HCT116 (cell line): ENCODE data around the gene TBCD.

Experiments
- CTCF ChIP-seq, 3 experiments: fragments of 200-600 bp in 1 of 3; sonication (generic) in 1 of 3; IDR thresholded peaks in 2 of 3; conservative IDR thresholded peaks in 1 of 3; 2 replicates each; pipeline ENCODE4 v1.5.1; 2012 to 2017; ENCODE audit warnings: low read depth in 2 of 3, low read length in 2 of 3, antibody characterized with exemption in 1 of 3, borderline replicate concordance in 1 of 3, control low read depth in 1 of 3, mild to moderate bottlenecking in 1 of 3, mixed read lengths in 1 of 3, mixed run types in 1 of 3, moderate library complexity in 1 of 3; ENCODE audit not compliant: insufficient read depth in 1 of 3
- EZH2 ChIP-seq: fragments of 200-600 bp; sonication (generic); IDR thresholded peaks from 2 replicates; pipeline ENCODE4 v1.6.1; 2017; ENCODE audit warnings: antibody characterized with exemption, mixed run types
- EZH2phosphoT487 ChIP-seq: fragments of 200-600 bp; IDR thresholded peaks from 2 replicates; pipeline ENCODE4 v1.6.1; 2018; ENCODE audit warnings: antibody characterized with exemption, borderline replicate concordance
- POLR2A ChIP-seq: IDR thresholded peaks from 2 replicates; pipeline ENCODE4 v1.7.0; 2011; ENCODE audit warnings: borderline replicate concordance; ENCODE audit not compliant: insufficient read depth, insufficient read length; ENCODE audit errors: extremely low read depth
- POLR2AphosphoS5 ChIP-seq: IDR thresholded peaks from 2 replicates; pipeline ENCODE4 v1.6.1; 2011; ENCODE audit warnings: mild to moderate bottlenecking, low read depth, low read length, moderate library complexity
- SIN3A ChIP-seq: IDR thresholded peaks from 2 replicates; pipeline ENCODE4 v1.6.1; 2012; ENCODE audit warnings: low read depth
- TCF7L2 ChIP-seq: IDR thresholded peaks from 2 replicates; pipeline ENCODE4 v1.7.0; 2011; ENCODE audit warnings: borderline replicate concordance, inconsistent platforms; ENCODE audit not compliant: insufficient read depth, insufficient read length; ENCODE audit errors: extremely low read depth
- YY1 ChIP-seq: IDR thresholded peaks from 2 replicates; pipeline ENCODE4 v1.6.1; 2011; ENCODE audit warnings: low read length, low read depth, moderate library complexity, mild to moderate bottlenecking; ENCODE audit not compliant: insufficient replicate concordance; ENCODE audit errors: extremely low read depth
- ZNF274 ChIP-seq: fragments of 200-500 bp; sonication (Bioruptor generic); IDR thresholded peaks from 2 replicates; pipeline ENCODE4 v1.6.1; 2014; ENCODE audit warnings: mild to moderate bottlenecking, low read depth, low read length, inconsistent platforms
- TF ChIP-seq, protein P1 (sequence below): IDR thresholded peaks from 2 replicates; pipeline ENCODE4 v1.6.1; 2012; ENCODE audit warnings: low read depth

DNA sequence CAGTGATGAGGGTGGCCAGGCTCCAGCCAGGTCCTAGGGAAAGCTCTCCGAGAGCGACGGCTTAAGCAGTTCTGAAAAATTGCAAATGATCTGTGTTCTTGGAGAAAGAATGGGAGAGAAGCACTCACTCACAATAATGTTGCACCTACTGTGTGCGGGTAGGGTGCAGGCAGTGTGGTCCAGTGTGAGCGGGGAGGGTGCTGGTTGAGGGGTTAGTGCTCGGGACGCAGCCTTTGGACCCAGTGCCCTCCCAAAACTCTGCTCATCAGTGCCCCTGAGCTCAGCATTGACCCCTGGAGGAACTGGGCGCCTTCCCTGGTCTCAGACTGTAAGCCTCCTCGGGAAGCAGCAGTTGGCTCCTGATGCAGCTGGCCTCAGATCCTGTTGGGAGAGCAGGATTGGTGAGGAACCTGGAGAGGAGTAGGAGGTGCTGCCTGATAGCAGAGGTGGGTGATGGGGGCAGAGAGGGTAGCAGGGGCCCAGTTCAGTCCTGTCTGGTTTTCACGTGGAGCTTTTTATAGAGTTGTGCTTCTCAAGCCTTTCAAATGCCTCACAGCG lies 111.6 kb downstream of the TBCD start:
- TF ChIP-seq, protein P1, sequence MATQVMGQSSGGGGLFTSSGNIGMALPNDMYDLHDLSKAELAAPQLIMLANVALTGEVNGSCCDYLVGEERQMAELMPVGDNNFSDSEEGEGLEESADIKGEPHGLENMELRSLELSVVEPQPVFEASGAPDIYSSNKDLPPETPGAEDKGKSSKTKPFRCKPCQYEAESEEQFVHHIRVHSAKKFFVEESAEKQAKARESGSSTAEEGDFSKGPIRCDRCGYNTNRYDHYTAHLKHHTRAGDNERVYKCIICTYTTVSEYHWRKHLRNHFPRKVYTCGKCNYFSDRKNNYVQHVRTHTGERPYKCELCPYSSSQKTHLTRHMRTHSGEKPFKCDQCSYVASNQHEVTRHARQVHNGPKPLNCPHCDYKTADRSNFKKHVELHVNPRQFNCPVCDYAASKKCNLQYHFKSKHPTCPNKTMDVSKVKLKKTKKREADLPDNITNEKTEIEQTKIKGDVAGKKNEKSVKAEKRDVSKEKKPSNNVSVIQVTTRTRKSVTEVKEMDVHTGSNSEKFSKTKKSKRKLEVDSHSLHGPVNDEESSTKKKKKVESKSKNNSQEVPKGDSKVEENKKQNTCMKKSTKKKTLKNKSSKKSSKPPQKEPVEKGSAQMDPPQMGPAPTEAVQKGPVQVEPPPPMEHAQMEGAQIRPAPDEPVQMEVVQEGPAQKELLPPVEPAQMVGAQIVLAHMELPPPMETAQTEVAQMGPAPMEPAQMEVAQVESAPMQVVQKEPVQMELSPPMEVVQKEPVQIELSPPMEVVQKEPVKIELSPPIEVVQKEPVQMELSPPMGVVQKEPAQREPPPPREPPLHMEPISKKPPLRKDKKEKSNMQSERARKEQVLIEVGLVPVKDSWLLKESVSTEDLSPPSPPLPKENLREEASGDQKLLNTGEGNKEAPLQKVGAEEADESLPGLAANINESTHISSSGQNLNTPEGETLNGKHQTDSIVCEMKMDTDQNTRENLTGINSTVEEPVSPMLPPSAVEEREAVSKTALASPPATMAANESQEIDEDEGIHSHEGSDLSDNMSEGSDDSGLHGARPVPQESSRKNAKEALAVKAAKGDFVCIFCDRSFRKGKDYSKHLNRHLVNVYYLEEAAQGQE: no peak
- no peak for TF ChIP-seq CTCF (IDR thresholded peaks at IDR 0.05 in 2 of 3, conservative IDR thresholded peaks at IDR 0.05 in 1 of 3; ENCODE audit: borderline replicate concordance in 1 of 3, insufficient read depth in 1 of 3, low read depth in 2 of 3, low read length in 2 of 3)
- no peak for TF ChIP-seq EZH2phosphoT487
- no peak for TF ChIP-seq YY1
- TF ChIP-seq ZNF274: no peak
- TF ChIP-seq POLR2A: no peak
- TF ChIP-seq EZH2: no peak
- TF ChIP-seq SIN3A: no peak
- no peak for TF ChIP-seq POLR2AphosphoS5
- no peak for TF ChIP-seq TCF7L2
